Stimulated activated naive CD8-positive, alpha-beta T cell treated with anti-CD3 and anti-CD28 coated beads, Interleukin-15, Interleukin-2, amounts not matched to agents 100 U/mL and 50 U/mL, for 24 hours (primary cell): ENCODE measurements around the gene HMGN1.
A peak's percentile ranks its signal among the peaks of the same experiment; 100 is the strongest.
"Not testable (repeated sequence)": the region's sequence is repeated elsewhere in the genome, so short reads cannot be mapped to it uniquely, and the experiment has no call there.

Source experiments
- ATAC-seq: fragments of 150-1000 bp; cut with Tn5 transposase; one replicate; pipeline ENCODE4 v1.10.0; 2021
- DNase-seq: peaks from one replicate; pipeline ENCODE4 v3.0.0; 2021

Gene HMGN1

DNA sequence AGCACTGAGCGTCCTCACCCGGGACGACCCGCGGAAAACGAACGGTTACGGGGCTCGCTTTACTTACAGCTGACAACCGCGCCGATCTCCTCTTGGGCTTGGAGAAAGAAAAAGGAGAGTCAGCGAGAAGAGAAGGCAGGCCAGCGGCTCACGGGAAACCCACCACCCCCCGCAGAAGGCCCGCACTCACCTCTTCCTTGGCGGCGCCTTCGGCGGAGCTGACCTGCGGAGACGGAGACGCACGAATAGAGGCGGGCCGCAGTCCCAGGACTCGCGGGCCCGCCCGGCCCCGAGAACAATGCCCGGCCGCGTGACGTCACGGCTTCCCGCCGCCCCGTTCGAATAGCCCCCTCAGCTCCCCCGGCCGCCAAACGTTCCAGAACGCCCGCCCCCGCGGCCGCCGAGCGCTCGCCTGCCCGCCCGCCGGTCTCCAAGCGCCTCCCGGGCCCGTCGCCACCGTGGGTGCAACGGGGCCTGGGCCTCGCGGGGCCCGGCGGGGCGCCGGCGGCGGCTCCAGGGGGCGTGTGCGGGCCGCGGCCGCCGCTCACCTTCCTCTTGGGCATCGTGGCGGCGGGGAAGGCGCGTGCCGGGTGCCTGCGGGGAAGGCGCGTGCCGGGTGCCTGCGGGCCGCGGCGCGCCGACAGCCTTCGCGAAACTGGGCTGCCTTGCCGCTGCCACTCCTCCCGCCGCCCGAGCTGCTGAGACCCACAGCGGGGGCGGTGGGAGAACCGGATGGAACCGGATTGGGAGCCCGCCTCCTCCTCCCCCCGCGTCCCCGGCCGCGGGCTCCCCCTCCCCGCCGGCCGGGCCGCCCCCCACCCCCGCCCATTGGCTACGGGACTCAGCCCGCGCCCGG is at the start of gene HMGN1:
HMGN1 (minus strand) TSS at position 734 of the 856 bp plus-strand sequence; CDS start at position 563, 171 bp downstream.
- DNase-seq (peak; percentile 92), ATAC-seq (peak; percentile 64)

DNA sequence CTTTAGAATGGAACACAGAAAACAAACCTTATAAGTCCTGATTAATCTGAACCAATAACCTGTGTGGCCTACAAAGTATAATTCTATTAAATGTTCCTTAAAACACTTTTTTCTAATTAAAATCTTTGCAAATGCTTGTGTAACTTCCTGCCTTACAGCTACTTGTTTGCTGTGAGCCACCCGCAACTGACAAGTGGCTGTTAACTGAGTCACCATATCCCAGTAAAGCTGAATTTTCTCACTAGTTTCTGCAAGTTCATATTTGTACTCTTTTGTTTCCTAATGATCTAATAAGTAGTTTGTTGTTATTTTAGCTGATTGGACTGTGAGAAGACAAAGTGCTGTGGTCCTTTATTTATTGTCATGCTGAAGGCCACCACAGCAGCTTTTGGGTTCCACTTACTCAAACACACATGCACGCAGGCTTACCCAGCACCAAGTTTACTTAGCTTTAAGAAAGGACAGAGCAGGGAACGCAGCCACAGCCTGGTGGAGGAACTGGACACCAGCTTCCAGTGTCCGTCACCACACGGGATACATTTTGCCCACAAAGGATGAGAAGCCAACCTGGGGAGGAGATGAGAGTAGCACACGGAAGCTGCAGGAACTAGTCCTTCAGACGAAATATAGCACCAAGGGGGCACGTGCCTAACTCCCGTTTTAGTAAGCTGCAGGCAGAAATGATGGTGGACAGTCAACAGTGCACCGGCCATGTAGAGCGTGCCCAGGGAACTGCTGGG is 48.9 kb upstream of the HMGN1 start:
- ATAC-seq (no peak), DNase-seq (no peak)

GRCh38 chr21:39392981-39393380 is 44.1 kb upstream of the HMGN1 start:
- ATAC-seq, result no peak
- DNase-seq, result no peak

- DNase-seq (no peak), ATAC-seq (no peak)
These were observed 41.4 kb upstream of the HMGN1 start for GRCh38 chr21:39390212-39390765.

DNA sequence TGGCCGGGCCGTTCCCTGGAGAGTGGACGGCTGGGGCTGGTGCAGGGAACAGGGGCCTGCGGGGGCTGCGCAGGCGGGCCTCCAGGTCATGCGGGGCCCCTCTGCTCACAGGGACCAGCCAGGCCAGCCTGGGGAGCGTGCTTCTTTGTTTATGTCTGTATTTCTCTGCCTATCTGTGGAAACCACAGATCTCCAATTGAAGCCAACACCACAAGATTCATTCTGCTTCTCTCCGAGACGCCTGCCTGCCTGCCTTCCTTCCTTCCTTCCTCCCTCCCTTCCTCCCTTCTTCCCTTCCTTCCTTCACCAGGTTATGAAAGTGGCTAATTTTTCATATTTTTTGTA is 39.9 kb upstream of the HMGN1 start:
- DNase-seq (no peak), ATAC-seq (no peak)

DNA sequence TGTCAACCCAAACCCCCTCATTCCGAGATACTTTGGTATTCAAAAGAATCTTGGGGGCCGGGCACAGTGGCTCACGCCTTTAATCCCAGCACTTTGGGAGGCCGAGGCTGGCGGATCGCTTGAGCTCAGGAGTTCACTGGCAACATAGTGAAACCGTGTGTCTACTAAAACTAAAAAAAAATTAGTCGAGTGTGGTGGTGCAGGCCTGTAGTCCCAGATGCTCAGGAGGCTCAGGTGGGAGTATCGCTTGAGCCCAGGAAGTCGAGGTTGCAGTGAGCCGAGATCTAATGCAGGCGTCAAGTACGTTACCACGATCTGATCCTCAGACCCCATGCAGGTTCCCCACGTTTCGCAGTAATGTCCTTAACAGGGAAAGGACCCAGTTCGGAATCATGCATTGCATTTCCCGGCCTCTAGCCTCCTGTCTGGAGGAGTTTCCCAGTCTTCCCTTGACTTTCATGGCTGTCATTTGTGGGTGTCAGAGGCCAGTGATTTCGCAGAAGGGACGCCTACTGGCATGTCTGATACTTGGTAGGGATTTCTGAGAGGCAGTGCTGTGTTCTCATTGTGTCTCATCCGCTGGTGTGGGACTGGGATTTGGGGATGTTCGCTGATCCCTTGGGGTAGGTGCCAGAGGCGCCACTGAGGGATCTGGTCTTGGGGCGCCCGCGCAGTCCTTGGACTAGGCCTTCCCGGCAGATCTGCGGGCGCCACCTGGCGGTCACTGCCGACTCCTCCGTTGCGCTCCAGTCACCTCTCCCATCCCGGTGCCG is 39.3 kb upstream of the HMGN1 start:
- peak; percentile 87 for ATAC-seq
- DNase-seq, result peak; percentile 97

GRCh38 chr21:39387461-39388037 is 38.7 kb upstream of the HMGN1 start:
- peak; percentile 51 for ATAC-seq
- peak; percentile 96 for DNase-seq

DNA sequence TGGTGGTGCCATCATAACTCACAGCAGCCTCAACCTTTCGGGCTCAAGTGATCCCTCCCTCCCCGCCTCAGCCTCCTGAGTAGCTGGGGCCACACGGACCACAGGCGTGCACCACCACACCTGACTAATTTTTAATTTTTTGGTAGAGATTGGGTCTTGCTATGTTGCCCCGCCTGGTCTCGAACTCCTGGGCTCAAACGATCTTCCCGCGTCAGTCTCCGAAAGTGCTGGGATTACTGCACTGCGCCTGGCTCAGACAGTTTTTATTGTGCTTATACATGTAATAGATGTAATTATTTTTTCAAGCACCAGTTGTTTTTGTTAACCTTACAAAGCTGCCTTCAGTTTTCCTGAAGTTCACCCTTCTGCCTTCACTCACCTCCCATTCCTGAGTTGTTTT is 38.0 kb upstream of the HMGN1 start:
- ATAC-seq (no peak), DNase-seq (no peak)

- no peak for ATAC-seq
- DNase-seq, result peak; percentile 37
These were observed 37.3 kb upstream of the HMGN1 start for GRCh38 chr21:39386194-39386593.

DNA sequence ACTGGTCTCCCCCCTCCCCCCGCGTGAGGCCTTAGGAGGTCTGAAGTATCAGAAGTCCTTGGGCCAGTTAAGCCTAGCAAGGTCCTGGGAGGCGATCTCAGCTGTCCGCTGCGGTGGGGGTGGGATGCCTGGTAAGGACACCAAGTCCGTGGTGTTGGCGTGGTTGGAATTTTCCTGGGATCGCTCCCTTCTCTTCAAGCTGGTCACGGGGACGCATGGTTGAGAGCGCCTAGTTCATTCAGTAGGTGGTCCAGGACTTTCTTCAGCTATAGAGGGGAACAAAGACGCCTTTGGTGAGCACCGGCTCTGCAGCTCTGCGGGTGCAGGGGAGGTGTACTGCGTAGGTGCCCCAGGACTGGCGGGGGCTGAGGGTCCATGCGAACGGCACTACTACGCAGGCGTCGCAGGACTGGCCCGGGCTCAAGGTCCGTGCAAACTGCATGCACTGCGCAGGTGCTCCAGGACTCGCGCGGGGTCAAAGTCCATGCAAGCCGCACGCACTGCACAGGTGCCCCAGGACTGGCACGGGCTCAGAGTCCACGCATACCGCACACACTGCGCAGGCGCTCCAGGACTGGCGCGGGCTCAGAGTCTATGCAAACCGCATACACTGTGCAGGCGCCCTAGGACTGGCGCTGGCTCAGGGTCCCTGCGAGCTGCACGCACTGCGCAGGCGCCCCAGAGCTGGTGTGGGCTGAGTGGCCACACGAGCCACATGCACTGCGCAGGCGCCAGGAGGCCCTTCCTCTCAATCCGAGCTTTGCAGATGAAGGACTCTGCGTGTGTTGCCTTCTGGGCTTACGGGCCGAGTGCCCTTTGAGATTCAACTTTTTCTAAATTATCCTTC is 36.6 kb upstream of the HMGN1 start:
- ATAC-seq, result peak; percentile 60
- DNase-seq, result peak; percentile 78

DNA sequence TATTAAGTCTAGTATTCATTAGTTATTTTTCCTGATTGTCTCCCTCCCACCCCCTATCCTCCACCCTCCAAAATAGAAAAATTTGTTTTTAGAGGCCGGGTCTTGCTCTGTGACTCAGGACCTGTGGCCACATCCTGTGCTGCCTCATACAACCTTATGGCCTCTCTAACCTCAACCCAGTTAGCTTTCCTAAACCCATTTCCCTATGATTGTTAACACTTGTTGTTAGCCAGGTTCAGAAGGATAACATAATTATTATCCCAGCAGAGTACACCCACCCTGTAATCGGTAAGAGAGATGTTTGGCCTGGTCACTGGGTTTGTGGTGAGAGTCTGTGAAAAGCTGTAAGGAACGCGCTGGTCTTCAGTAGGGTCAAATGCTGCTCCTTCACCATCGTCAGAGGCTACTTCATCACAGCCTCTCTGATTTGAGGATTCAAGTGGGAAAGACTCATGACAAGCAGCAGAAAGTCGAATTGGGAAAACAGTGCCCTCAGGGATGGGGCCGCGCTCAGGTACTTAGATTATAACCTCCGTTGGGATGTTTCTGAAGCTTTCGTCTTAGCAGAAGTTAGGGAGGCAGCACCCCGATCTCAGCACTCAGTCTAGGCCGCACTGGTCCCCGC is 35.9 kb upstream of the HMGN1 start:
- DNase-seq (no peak), ATAC-seq (no peak)

DNA sequence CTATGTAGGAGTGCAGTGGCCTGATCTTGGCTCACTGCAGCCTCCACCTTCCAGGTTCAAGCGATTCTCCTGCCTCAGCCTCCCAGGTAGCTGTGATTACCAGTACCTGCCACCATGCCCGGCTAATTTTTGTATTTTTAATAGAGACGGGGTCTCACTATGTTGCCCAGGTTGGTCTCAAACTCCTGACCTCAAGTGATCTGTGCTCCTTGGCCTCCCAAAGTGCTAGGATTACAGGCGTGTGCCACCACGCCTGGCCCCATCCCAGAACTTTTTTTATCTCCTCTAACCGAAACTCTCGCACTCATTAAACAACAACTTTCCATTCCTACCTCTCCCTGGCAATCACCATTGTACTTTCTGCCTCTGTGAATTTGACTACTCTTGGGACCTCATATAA is 33.2 kb upstream of the HMGN1 start:
- ATAC-seq, DNase-seq: not testable (repeated sequence)

GRCh38 chr21:39381009-39381408 is 32.1 kb upstream of the HMGN1 start:
- ATAC-seq (no peak), DNase-seq (peak; percentile 14)

GRCh38 chr21:39379986-39380891 is 31.4 kb upstream of the HMGN1 start:
- ATAC-seq (peak; percentile 99), DNase-seq (peak; percentile 94)

- ATAC-seq, result no peak
- DNase-seq, result no peak
These were observed 28.7 kb upstream of the HMGN1 start for GRCh38 chr21:39377444-39378050.

DNA sequence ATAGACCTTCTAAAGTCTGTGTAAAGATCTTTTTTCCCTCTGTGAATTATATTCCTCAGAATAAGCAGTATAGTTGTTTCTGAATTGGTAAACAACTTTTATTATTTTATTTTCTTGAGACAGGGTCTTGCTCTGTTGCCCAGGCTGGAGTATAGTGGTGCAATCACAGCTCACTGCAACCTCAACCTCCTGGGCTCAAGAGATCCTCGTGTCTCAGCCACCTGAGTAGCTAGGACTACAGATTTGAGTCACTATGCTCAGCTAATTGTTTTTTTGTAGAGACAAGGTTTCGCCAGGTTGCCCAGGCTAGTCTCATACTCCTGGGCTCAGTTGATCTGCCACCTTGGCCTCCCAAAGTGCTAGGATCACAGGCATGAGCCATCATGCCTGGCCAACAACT is 26.6 kb upstream of the HMGN1 start:
- ATAC-seq (no peak), DNase-seq (no peak)

GRCh38 chr21:39374046-39374445 is 25.2 kb upstream of the HMGN1 start:
- ATAC-seq (no peak), DNase-seq (no peak)

DNA sequence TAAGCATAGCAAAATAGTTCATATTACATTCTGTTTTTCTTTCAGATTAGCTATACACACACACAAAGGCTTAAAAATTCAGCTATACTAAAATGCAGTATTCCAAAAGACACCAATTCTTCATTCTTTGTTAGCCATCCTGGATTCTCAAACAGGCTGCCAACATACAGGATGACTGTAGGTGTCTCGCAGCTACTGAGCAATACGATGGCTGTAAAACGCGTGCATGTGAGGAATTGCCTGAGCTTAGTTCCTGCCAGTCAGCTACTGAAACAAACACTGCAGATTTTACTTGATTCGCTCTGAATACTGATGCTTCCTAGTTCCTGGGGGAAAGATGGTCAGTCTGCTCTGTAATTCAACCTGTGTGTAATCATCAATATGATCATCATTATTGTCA is 24.7 kb upstream of the HMGN1 start:
- ATAC-seq, result no peak
- no peak for DNase-seq

DNA sequence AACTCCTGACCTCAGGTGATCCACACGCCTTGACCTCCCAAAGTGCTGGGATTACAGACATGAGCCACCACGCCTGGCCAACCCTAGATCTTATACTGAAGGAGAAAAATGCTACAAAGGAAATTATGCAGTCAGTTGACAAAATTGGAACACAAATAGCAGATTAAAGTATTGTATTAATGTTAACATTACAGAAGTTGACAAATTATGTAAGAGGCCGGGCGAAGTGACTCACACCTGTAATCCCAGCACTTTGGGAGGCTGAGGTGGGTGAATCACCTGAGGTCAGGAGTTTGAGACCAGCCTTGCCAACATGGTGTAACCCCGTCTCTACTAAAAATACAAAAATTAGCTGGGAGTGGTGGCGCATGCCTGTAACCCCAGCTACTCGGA is 21.0 kb upstream of the HMGN1 start:
- DNase-seq, ATAC-seq: not testable (repeated sequence)
